GM21447 (cell line): Measurements from ENCODE around the gene PAX7.

ENCODE experiments used
- ATAC-seq: cut with Tn5 transposase; IDR thresholded peaks from one replicate; pipeline ENCODE4 v1.9.1; 2021; ENCODE audit not compliant: unreplicated experiment

Gene PAX7

DNA sequence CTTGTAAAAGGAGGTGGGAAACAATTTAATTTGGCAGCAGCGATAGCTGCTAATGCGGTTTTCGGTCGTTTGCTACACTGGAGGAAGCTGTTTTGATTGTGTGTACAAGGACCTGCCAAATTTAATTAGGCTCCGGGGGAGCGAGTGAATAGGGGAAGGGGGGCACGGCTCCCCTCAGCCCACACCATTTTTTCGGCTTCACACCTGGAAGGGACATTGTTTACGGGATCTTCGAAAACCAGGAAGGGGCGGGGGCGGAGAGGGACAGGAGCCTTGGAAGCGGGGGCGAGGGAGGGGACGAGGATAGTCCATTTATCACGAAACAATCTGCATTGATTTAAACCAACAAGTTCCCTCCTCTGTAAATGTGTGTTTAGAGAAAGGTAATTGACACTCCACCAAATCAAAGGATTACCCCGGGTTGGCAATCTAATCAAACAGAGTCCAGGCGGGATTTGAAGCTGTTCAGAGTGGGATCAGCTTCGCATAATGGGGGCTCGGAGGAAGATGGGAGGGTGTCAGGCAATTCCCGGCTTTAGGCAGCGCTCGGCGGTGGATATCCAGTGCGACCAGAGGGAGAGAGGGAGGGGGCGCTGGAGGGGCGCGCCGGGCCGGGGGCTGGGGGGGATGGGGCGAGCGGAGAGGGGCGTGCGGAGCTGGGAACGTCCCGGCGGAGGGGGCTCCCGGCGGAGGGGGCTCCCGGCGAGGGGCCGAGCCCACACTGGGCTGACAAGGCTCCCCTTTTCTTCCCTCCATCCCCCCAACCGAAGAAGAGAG lies 9.8 kb downstream of the PAX7 start:
- ATAC-seq = no peak

DNA sequence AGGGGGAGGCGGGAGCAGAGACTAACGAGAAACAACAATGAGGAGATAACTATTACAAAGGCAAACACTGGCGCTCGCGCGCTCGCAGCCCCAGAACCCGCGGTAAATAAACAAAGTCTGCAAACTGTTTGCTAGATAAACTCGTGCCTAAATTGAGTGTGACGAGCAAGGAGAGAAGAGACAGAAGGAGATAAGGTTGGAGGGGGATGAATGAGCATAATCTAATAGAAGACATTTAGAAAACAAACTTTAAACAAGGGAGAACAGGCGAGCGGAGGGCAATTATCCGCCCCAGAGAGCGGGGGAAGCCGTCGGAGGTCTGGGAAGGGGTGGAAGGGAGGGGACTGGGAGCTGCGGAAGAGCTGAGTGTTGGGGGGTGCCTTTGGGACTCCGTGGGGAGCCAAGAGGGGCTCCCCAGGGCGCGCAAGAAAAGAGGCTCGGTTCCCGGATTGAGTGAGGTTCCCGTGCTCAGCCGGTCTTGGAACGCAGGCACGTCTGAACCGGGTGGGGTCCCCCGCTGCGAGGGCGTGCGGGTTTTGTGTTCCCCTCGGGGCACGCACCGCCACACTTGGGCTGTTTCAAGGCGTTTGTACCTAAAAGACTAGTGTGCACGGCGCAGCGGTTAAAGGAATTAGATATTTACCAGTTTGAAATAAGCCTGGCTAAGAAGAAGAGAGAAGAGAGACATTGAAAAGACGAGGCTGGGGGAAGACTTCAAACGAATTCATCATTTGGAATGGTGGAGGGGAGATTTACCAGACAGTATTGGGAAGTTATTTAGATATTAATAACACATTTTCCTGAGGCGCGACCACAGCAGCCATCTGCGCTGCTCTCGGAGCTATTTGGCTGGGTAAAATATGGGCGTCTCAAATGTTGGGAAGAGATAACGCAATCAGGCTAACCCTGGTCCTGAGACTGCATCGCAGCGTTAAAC lies 10.6 kb downstream of the PAX7 start:
- no peak for ATAC-seq

DNA sequence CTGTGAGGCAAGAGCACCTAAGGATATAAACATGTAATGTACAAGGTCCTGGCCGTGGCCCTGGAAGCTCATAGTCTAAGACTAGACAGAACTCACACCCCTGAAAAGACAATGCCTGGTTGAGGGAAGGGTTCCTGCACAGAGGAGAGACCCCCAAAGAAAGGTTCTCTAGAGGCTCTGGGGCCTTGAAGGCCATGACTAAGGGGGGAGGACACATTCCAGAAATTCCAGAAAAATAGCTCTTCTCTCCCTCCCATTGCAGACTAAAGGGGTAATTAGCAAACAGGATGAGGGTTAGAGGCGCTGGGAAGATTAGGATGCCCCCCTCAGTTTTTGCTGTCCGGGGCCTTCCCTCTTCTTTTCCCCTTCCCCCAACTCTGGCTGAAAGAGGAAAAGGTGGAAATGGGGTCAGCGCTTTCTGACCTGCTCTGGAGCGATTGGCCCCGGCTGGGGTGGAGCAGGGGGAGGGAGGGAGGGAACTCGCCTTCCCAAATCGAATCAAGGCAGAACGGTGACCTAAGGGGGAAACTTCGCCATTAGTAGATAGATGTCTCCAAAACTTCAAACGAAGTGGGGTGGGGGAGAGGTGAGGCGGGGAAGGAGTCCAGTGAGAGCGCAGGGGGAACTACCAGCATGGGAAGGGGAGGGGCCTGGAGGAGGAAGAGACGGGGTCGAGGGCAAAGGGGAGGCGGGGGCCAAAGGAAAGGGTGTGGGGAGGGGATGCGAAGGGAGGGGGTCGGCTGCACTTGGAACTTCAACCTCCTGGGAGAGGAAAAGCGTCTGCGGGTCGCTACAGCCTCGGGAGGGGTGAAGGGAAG lies 11.8 kb downstream of the PAX7 start:
- ATAC-seq = no peak

DNA sequence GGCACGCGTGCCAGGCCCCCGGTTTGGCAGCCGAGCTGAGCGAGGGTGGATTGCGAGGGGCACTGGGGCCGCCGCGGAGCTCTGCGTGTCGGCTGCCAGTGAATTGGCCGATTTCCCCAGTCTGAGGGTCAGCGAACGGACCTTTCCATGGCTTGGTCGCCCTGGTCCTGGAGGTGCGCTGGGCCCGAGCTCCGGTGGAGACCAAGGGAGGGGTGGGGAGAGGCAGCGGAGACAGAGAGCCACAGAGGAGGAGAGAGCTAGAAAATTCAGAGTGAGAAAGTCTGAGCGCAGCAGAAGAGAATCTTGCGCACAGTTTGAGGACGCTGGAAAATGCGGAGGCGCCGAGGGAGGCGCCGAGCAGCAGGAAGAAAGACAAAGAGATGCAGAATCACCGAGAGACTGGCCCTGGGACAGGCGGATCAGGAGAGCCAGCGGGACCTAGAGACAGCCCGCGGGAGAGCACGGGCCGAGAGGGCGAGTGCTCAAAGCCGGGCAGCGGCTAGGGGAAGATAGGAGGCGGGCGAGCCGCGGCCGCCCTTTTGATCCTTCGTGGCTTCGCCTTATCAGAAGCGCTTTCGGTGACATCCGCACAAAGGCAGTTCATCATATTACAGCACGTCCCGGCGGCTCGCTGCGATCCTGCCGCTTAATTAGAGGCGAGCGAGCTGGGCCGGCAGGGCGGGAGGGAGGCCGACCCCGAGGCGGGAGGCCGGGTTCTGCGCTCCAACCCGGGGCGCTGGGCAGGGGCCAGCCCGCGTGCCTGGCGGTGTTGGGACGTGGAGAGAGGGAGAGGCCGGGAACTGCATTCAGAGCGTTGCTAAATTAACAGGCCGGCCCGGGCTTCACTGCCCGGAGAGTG lies 12.7 kb downstream of the PAX7 start:
- no peak for ATAC-seq

DNA sequence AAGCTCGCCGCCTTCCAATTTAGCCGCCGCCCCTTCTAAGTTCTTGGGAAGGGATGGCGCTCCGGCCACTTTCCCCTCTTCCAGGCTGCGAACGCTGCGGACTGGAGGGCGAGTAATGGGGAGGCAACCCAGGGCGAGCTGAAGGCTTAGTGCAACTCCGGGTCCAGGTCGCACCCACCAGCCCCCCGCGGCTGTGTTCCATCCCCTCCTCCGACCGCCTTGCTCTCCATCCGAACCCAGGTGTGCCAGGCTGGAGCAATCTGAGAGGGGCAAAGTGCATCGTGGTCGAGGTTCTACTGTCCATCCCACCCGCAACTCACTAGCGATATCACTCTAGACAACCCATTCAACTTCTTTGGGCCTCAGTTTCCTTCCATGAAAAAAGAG lies 13.4 kb downstream of the PAX7 start:
- no peak for ATAC-seq

DNA sequence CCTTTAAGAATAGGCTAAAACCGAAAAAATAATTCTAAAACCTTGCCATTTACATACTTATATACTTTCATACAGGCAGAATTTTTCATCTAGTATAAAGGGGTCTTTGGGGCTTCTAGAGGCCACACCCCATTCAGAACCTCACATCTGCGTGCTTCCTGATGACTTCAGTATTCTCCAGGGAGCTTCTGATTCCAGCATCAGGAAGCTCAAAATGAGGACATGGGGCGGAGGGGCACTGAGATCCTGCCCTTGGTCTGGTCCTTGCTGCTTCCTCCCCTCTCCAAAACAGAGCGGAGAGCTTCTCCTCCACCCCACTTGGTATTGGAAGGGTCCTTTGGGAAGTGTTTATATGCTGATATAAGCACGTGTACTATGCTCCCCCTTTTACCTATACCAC lies 13.8 kb downstream of the PAX7 start:
- ATAC-seq = no peak

DNA sequence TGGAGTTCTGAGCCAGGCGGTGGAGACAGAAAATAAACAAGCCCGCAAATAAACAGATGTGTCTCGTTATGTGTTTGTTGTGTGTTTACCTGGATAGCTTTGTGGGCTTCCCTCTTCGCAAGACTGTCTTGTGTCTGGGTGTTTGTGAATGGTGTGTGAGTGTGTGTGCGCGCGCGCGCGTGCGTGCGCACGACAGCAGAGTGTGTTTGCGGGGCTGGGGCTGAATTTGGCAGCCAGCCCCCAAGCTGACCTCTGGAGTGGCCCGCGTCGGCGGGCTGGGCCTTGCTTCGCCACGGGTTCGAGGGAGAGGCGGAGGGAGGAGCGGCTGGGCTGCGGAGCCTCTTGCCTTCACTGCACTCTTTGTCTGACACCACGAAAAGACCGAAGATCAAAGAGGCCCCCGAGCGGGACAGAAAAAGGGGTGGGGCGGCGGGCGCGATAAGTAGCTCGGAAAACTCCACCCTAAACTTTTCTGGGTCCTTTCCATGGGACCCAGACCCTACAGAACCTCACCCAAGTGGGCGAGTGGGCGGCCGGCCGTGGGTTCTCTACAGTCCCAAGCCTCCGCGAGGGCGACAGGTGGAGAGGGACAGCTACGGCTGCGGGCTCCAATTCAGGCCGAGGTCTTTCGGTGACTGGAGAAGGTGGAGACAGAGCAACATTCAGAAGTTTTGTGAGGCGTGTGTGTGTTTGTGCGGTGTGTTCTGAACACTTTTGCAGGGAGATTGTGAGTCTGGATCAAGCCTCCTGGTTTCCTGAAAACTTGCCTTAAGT lies 14.5 kb downstream of the PAX7 start:
- no peak for ATAC-seq

DNA sequence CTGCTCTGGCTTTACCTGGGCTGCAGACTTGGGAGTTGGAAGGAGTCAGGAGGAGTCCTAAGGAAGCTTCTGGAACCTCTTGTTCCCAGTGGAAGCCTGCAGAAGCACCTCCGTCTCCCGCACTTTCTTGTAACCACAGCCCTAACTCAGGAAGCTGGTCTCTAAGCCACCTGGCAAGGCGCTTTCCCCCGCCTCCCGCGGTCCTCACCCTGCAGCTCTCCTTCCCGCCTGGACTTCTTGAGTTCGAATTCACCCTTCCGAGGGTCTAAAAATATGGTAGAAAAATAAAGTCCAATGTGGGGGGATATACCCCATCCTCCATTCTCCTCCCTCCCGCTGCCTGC lies 15.1 kb downstream of the PAX7 start:
- ATAC-seq = no peak

DNA sequence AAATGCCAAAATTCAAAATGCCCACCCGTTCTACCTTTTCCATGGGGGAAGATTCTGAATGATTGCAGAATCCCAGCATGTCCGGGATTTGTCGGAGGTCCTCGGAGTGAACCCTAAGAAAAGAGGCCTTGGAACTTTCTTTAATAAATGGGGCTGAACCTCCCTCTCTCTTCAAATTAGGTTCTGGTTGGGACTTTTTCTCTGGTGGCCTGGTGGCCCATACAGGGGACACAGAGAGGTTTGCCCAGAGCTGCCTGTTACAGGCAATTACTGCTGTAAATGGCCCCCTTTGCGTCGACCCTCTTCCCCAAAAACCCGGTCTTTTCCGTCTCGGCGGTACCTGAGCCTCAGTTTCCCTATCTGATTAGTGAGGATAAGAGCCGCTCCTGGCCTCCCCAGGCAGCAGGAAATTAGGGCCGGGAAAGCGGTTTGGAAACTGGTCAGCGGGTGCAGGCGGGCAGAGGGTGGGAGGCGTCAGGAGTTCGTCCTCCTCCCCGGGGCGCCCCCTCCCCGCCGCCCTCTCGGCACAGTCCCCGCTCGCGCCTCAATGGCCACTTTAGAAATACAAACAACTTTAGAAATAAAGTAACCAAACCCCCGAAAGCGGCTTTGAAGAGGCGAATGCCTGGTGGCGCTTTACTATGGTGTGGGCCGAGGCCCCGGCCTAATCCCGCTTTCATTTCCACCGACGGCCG lies 15.6 kb downstream of the PAX7 start:
- ATAC-seq = no peak

DNA sequence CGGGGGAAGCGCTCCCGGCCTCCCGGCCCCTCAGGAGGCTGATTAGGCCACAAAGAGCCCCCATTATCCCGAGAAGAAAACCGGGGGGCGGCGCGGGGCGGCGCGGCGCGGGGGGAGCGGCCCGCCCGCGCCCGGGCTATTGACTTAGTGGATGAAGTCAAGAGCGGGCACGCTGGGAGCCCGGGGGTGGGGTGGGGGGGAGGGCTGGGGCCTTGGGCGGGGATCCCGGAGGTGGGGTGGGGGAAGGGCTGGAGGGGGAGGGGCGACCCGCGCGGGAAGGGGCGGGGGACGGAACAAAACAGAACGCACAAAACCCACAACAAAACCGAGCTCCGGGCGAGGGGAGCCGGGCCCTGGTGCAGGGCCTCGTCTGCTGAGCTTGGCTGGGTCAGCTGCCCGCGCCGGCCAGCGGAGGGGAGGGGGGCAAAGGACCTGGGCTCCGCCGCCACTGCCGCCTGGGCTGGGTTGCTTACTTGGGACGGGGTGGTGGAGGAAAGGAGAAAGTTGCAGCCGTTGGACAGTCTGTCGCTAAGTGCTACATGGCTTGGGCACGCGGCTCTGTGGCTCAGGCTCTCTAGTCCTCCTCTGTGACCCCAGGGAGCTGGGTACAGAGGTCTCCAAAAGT lies 16.3 kb downstream of the PAX7 start:
- ATAC-seq = no peak

DNA sequence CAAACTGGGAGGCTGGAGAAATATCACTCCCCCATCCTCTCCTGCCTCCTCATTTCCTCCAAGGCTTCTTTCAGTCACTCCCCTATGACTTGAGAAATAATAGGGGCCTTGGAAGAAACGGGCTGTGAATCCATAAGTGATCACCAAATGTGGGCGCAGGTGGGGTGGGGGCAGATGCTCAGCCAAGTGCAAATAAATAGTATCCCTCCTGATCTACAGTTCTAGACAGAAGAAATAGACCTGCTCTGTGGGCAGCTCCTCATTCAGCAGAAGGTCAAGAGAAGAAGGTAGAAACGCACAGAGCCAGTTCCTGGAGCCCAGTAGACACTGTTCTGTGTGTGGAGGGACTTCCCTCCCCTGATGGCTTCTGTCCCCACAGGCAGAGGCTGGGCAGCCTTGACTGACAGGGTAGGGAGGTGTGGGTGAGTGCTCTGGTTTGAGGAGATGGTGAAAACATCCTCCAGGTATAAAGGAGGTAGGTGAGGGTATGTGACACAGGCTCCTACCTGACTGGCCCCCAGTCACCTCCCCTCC lies 17.1 kb downstream of the PAX7 start:
- ATAC-seq = no peak

DNA sequence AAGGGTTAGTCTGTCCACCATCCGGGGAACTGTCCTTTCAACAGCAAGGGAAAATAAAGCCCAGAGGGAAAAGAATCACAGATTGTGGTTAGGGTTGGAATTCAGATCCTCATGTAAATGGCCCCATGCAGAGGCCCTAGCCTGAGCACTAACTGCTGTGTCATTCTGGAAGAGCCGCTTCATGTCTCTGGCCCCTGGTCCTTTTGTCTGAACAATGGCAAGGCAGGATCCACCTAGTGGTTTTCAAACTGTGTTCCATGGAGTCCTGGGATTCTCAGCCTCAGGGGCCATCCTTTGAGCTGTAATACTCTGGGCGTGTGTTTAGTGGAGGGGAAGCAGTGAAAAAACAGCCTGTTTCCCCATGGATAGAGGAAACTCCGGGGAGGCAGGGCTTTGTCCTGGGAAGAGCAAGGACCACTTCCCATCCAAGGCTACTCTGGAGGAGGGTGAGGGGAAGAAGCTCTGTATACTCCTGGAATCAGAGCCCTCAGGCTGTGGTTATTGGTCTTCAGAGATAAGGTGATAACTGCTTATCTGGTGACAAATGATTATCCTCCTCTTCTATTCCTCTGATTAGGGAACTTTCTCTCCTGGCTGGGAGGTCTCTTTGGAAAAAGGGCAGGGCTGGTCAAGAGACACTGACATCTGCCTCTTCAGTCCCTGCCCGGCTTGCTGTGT lies 19.2 kb downstream of the PAX7 start:
- no peak for ATAC-seq

DNA sequence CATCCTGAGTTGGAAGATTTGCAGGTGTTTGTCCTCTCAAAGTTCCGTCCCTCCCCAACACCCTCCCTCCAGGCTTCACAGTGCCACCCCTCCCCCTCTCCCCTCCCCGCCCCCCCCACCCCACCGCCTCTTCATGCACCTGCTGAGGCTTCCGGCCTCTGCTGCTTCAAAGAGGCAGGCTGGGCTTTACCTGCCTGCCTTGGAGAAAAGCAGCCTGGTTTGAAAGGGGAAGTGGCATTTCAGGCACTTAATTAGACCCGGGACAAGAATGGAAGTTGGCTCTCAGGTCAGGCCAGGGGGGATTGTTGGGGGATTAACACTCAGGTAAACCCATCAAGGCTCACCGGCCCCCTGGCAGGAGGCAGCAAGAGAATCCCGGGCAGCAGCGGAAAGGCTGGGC lies 21.1 kb downstream of the PAX7 start:
- no peak for ATAC-seq

DNA sequence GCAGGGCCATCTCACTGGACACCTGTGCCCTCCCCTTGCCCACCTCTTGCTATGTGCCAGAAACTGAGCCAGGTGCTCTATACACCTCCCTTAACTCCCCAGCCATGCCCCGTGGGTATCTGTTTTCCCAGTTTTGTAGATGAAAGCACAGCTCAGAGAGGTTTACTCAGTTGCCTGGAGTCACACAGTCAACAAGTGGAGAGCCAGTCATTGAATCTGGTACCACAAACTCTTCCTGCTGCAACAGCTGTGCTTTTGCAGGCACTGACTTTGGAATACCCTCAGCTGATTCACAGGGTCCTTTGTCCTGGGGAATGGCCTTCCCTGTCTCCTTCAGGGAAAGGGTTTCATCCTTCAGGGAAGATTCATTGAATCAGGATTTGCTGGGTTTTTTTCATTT lies 22.1 kb downstream of the PAX7 start:
- no peak for ATAC-seq

DNA sequence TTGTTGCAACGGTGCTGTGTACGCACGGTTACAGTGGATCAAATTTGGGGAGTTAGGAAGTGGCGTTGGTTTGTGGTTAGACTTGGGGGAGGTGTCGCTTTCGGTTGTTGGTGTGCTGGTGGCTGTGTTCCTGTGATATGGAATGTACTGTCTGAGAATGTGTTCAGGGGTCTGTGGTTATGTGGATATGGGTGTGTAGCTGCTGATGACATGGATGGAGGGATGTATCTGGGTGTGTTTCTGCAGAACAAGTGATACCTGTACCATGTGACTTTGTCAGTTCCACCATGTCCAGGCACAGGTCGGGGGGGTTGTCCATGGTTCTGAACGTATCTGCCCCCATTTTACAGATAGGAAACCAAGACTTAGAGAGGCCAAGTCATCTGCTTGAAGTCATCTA lies 22.7 kb downstream of the PAX7 start:
- ATAC-seq = no peak

DNA sequence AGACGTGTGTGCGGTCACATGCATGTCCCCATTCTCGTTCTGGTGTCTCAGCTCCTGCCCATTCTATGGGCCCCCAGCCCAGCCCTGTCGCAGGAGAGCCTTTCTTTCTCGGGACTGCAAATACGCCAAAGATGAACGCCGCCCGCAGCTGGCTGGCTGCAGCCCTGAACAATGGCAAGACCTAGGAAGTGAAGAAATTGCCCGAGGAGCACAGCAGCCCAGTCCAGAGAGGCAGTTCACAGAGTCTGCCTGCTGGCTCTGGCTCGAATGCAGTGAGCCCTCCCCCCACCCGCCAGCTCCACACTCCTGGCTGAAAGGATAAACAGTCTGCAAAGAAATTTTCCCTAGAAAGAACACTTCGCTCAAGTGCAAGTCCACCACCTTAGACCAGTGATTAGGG lies 23.3 kb downstream of the PAX7 start:
- ATAC-seq = no peak

DNA sequence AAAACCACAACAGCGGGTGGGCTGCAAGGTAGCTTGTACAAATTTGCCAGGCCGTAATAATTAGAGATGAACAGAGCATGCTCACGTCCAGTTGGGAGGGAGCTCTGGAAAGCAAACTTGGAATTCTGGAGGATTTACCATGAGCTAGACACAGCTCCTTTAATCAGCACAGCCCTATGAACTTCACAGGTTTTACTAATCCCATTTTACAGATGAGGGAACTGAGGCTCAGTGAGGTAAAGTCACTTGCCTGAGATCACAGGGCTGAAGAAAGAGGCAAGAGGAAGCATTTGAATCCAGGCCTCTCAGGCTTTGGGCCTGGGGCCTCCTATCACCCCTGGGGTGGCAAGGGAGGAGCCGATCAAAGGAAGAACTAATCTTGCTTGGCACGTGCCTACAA lies 24.0 kb downstream of the PAX7 start:
- no peak for ATAC-seq
